Right kidney (tissue), 1 donor: ENCODE data around the gene COL6A2.
"Not testable (repeated sequence)": the region's sequence is repeated elsewhere in the genome, so short reads cannot be mapped to it uniquely, and the experiment has no call there.

Source experiments
- DNase-seq: peaks from one replicate; pipeline ENCODE4 v3.0.0-alpha.2; 2016

Gene COL6A2

DNA sequence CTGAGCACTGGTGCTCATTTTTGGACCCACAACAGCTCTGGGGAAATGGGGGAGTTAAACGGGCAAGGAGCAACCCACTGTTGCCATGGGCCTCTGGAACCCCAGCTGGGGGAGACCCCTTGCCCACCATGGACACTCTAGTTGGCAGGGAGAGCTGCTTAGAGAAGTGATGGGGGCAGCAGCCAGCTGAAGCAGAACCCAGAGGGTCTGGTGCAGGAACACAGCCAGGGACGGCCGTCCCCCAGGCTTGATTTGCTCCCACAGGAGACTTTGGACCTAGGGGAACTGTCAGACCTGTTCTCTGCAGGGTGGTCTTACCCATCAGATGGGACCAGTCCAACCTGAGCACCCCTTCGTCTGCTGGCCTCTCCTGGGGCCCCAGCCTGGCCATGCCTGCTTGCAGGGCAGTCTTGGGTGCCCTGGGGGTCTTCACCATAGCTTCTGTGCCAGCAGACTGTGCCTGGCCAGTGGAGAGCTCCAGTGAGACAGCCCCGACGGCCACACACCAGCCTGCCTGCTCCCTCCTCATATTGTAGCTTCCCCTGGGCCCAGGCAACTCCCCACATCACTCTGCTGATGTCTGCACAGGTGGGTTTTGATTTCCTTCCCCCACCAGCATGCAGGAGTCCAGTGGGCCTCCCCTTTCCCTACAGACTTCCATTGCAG lies 75.1 kb downstream of the COL6A2 start:
- no peak for DNase-seq

- no peak for DNase-seq
Measured at GRCh38 chr21:46173573-46173972, 75.7 kb downstream of the COL6A2 start.

GRCh38 chr21:46176443-46177129 lies 78.7 kb downstream of the COL6A2 start:
- not testable (repeated sequence) for DNase-seq

- DNase-seq, result no peak
Measured at GRCh38 chr21:46178961-46179360, 81.0 kb downstream of the COL6A2 start.
